ENCODE measurements around the gene PAXIP1.

The PAXIP1 gene

GRCh38 chr7:154906201-154906600 lies 96.7 kb downstream of the PAXIP1 start:
- Histone ChIP-seq H3K36me3 (ENCODE audit: control insufficient read depth, insufficient read depth, low read length) (no peaks in the 10 kb centered on the region), H3K4me3 (ENCODE audit: low read length) (no peak overlapping the region), H3K27me3 (ENCODE audit: control insufficient read depth, insufficient read depth, low read length) (no peaks in the 10 kb centered on the region), H3K4me1 (ENCODE audit: control insufficient read depth, insufficient read depth, low read length) (no peaks in the 10 kb centered on the region), H3K9me3 (ENCODE audit: control insufficient read depth, insufficient read depth, low read length) (peaks cover 2% of the 10 kb centered on the region; the same call in 1 of the 2 replicates), H3K27ac (ENCODE audit: low read length) (no peak overlapping the region)
- WGBS (ENCODE audit: insufficient coverage, insufficient read length) = no CpG with 5 or more reads among the region's 7 CpGs
- no peak for DNase-seq (ENCODE audit: low read depth, low spot score)

GRCh38 chr7:154905615-154906014 lies 97.3 kb downstream of the PAXIP1 start:
- no peaks in the 10 kb centered on the region for H3K27me3 ChIP-seq (ENCODE audit: control insufficient read depth, insufficient read depth, low read length)
- H3K4me1 ChIP-seq (ENCODE audit: control insufficient read depth, insufficient read depth, low read length) = no peaks in the 10 kb centered on the region
- DNase-seq (ENCODE audit: low read depth, low spot score) = no peak
- no peaks in the 10 kb centered on the region for H3K36me3 ChIP-seq (ENCODE audit: control insufficient read depth, insufficient read depth, low read length)
- WGBS (ENCODE audit: insufficient coverage, insufficient read length) = no CpG with 5 or more reads among the region's 8 CpGs
- H3K4me3 ChIP-seq (ENCODE audit: low read length) = no peak overlapping the region
- peaks cover 2% of the 10 kb centered on the region; the same call in 1 of the 2 replicates for H3K9me3 ChIP-seq (ENCODE audit: control insufficient read depth, insufficient read depth, low read length)
- H3K27ac ChIP-seq (ENCODE audit: low read length) = no peak overlapping the region

- no peak overlapping the region for H3K4me3 ChIP-seq (ENCODE audit: low read length)
- no peaks in the 10 kb centered on the region for H3K36me3 ChIP-seq (ENCODE audit: control insufficient read depth, insufficient read depth, low read length)
- H3K9me3 ChIP-seq (ENCODE audit: control insufficient read depth, insufficient read depth, low read length) = peaks cover 2% of the 10 kb centered on the region; the same call in 1 of the 2 replicates
- H3K27ac ChIP-seq (ENCODE audit: low read length) = no peak overlapping the region
- no CpG with 5 or more reads among the region's 8 CpGs for WGBS (ENCODE audit: insufficient coverage, insufficient read length)
- no peaks in the 10 kb centered on the region for H3K27me3 ChIP-seq (ENCODE audit: control insufficient read depth, insufficient read depth, low read length)
- DNase-seq (ENCODE audit: low read depth, low spot score) = no peak
- no peaks in the 10 kb centered on the region for H3K4me1 ChIP-seq (ENCODE audit: control insufficient read depth, insufficient read depth, low read length)
Measured at GRCh38 chr7:154905146-154905545, 97.8 kb downstream of the PAXIP1 start.

- no CpG with 5 or more reads among the region's 14 CpGs for WGBS (ENCODE audit: insufficient coverage, insufficient read length)
- Histone ChIP-seq H3K27ac (ENCODE audit: low read length) (no peak overlapping the region), H3K4me1 (ENCODE audit: control insufficient read depth, insufficient read depth, low read length) (no peaks in the 10 kb centered on the region)
Measured at GRCh38 chr7:154903083-154903731, 99.7 kb downstream of the PAXIP1 start.

GRCh38 chr7:154902600-154903082 lies 100.3 kb downstream of the PAXIP1 start:
- Histone ChIP-seq H3K36me3 (ENCODE audit: control insufficient read depth, insufficient read depth, low read length) (no peaks in the 10 kb centered on the region), H3K27ac (ENCODE audit: low read length) (no peak overlapping the region), H3K27me3 (ENCODE audit: control insufficient read depth, insufficient read depth, low read length) (no peaks in the 10 kb centered on the region), H3K9me3 (ENCODE audit: control insufficient read depth, insufficient read depth, low read length) (peaks cover 1% of the 10 kb centered on the region; the same call in 1 of the 2 replicates), H3K4me3 (ENCODE audit: low read length) (no peak overlapping the region), H3K4me1 (ENCODE audit: control insufficient read depth, insufficient read depth, low read length) (no peaks in the 10 kb centered on the region)
- no peak for DNase-seq (ENCODE audit: low read depth, low spot score)
- no CpG with 5 or more reads among the region's 6 CpGs for WGBS (ENCODE audit: insufficient coverage, insufficient read length)

More at GRCh38 chr7:154903083-154903731, 99.7 kb downstream of the PAXIP1 start:
- H3K9me3 ChIP-seq (ENCODE audit: control insufficient read depth, insufficient read depth, low read length) = peaks cover 2% of the 10 kb centered on the region; the same call in 1 of the 2 replicates
- H3K4me3 ChIP-seq (ENCODE audit: low read length) = no peak overlapping the region
- DNase-seq (ENCODE audit: low read depth, low spot score) = no peak
- no peaks in the 10 kb centered on the region for H3K27me3 ChIP-seq (ENCODE audit: control insufficient read depth, insufficient read depth, low read length)
- H3K36me3 ChIP-seq (ENCODE audit: control insufficient read depth, insufficient read depth, low read length) = no peaks in the 10 kb centered on the region

GRCh38 chr7:154899862-154900261 lies 103.1 kb downstream of the PAXIP1 start:
- no peaks in the 10 kb centered on the region for H3K36me3 ChIP-seq (ENCODE audit: control insufficient read depth, insufficient read depth, low read length)
- H3K27ac ChIP-seq (ENCODE audit: low read length) = no peak overlapping the region
- H3K27me3 ChIP-seq (ENCODE audit: control insufficient read depth, insufficient read depth, low read length) = no peaks in the 10 kb centered on the region
- WGBS (ENCODE audit: insufficient coverage, insufficient read length) = no CpG with 5 or more reads among the region's 5 CpGs
- DNase-seq (ENCODE audit: low read depth, low spot score) = no peak
- H3K9me3 ChIP-seq (ENCODE audit: control insufficient read depth, insufficient read depth, low read length) = no peaks in the 10 kb centered on the region
- H3K4me1 ChIP-seq (ENCODE audit: control insufficient read depth, insufficient read depth, low read length) = no peaks in the 10 kb centered on the region
- H3K4me3 ChIP-seq (ENCODE audit: low read length) = no peak overlapping the region

GRCh38 chr7:154898973-154899855 lies 103.7 kb downstream of the PAXIP1 start:
- Histone ChIP-seq H3K36me3 (ENCODE audit: control insufficient read depth, insufficient read depth, low read length) (no peaks in the 10 kb centered on the region), H3K27me3 (ENCODE audit: control insufficient read depth, insufficient read depth, low read length) (no peaks in the 10 kb centered on the region), H3K4me1 (ENCODE audit: control insufficient read depth, insufficient read depth, low read length) (no peaks in the 10 kb centered on the region), H3K27ac (ENCODE audit: low read length) (no peak overlapping the region), H3K4me3 (ENCODE audit: low read length) (no peak overlapping the region), H3K9me3 (ENCODE audit: control insufficient read depth, insufficient read depth, low read length) (no peaks in the 10 kb centered on the region)
- no CpG with 5 or more reads among the region's 24 CpGs for WGBS (ENCODE audit: insufficient coverage, insufficient read length)
- no peak for DNase-seq (ENCODE audit: low read depth, low spot score)

- Histone ChIP-seq H3K4me3 (ENCODE audit: low read length) (no peak overlapping the region), H3K9me3 (ENCODE audit: control insufficient read depth, insufficient read depth, low read length) (no peaks in the 10 kb centered on the region)
- no CpG with 5 or more reads among the region's 11 CpGs for WGBS (ENCODE audit: insufficient coverage, insufficient read length)
Measured at GRCh38 chr7:154896076-154896475, 106.8 kb downstream of the PAXIP1 start.

More at GRCh38 chr7:154896076-154896475, 106.8 kb downstream of the PAXIP1 start:
- Histone ChIP-seq H3K36me3 (ENCODE audit: control insufficient read depth, insufficient read depth, low read length) (no peaks in the 10 kb centered on the region), H3K27ac (ENCODE audit: low read length) (no peak overlapping the region), H3K4me1 (ENCODE audit: control insufficient read depth, insufficient read depth, low read length) (no peaks in the 10 kb centered on the region), H3K27me3 (ENCODE audit: control insufficient read depth, insufficient read depth, low read length) (no peaks in the 10 kb centered on the region)
- DNase-seq (ENCODE audit: low read depth, low spot score) = no peak
